ES-I3 (cell line): ENCODE results near the gene PLA2G4A.

ENCODE experiments used
- H3K36me3 ChIP-seq: 2 replicates; pipeline ENCODE4 v1.6.1; 2013; ENCODE audit warnings: mild to moderate bottlenecking, low read length, control low read depth, moderate library complexity; ENCODE audit not compliant: insufficient read depth
- H3K4me1 ChIP-seq: 2 replicates; pipeline ENCODE4 v1.6.1; 2013; ENCODE audit warnings: mild to moderate bottlenecking, control low read depth, low read length; ENCODE audit not compliant: insufficient read depth
- H3K9ac ChIP-seq: 2 replicates; pipeline ENCODE4 v1.6.1; 2013; ENCODE audit warnings: low read depth, mild to moderate bottlenecking, low read length, moderate library complexity
- H3K9me3 ChIP-seq: 2 replicates; pipeline ENCODE4 v1.6.1; 2013; ENCODE audit warnings: mild to moderate bottlenecking, low read length, moderate library complexity; ENCODE audit not compliant: control insufficient read depth, insufficient read depth

Gene PLA2G4A

GRCh38 chr1:186843226-186843625 lies 14.5 kb downstream of the PLA2G4A start:
- Histone ChIP-seq H3K9me3 (no peaks in the 10 kb centered on the region), H3K4me1 (peaks cover 1% of the 10 kb centered on the region; the same call in 1 of the 2 replicates), H3K36me3 (no peaks in the 10 kb centered on the region), H3K9ac (no peak overlapping the region)

- Histone ChIP-seq H3K9me3 (no peaks in the 10 kb centered on the region), H3K36me3 (no peaks in the 10 kb centered on the region), H3K4me1 (peaks cover 3% of the 10 kb centered on the region; the same call in 1 of the 2 replicates), H3K9ac (no peak overlapping the region)
Observed at GRCh38 chr1:186843931-186844330, 15.2 kb downstream of the PLA2G4A start.

GRCh38 chr1:186845576-186846210 lies 16.9 kb downstream of the PLA2G4A start:
- Histone ChIP-seq H3K36me3 (no peaks in the 10 kb centered on the region), H3K9ac (no peak overlapping the region), H3K4me1 (peaks cover 3% of the 10 kb centered on the region; the same call in 1 of the 2 replicates), H3K9me3 (no peaks in the 10 kb centered on the region)

GRCh38 chr1:186848509-186849130 lies 19.9 kb downstream of the PLA2G4A start:
- H3K9ac ChIP-seq = no peak overlapping the region
- no peaks in the 10 kb centered on the region for H3K36me3 ChIP-seq
- peaks cover 3% of the 10 kb centered on the region; the same call in 1 of the 2 replicates for H3K4me1 ChIP-seq
- H3K9me3 ChIP-seq = no peaks in the 10 kb centered on the region

- Histone ChIP-seq H3K36me3 (no peaks in the 10 kb centered on the region), H3K9me3 (no peaks in the 10 kb centered on the region), H3K4me1 (peaks cover 3% of the 10 kb centered on the region; the same call in 1 of the 2 replicates), H3K9ac (no peak overlapping the region)
Observed at GRCh38 chr1:186849271-186849671, 20.5 kb downstream of the PLA2G4A start.

GRCh38 chr1:186849826-186850225 lies 21.1 kb downstream of the PLA2G4A start:
- Histone ChIP-seq H3K9ac (no peak overlapping the region), H3K4me1 (peaks cover 3% of the 10 kb centered on the region; the same call in 1 of the 2 replicates), H3K36me3 (no peaks in the 10 kb centered on the region), H3K9me3 (no peaks in the 10 kb centered on the region)

- no peak overlapping the region for H3K9ac ChIP-seq
- H3K36me3 ChIP-seq = no peaks in the 10 kb centered on the region
- no peaks in the 10 kb centered on the region for H3K9me3 ChIP-seq
- no peaks in the 10 kb centered on the region for H3K4me1 ChIP-seq
Observed at GRCh38 chr1:186854102-186854501, 25.4 kb downstream of the PLA2G4A start.

GRCh38 chr1:186858923-186859322 lies 30.2 kb downstream of the PLA2G4A start:
- no peak overlapping the region for H3K9ac ChIP-seq

GRCh38 chr1:186859995-186860394 lies 31.2 kb downstream of the PLA2G4A start:
- no peaks in the 10 kb centered on the region for H3K36me3 ChIP-seq
- no peak overlapping the region for H3K9ac ChIP-seq
- H3K4me1 ChIP-seq = no peaks in the 10 kb centered on the region
- no peaks in the 10 kb centered on the region for H3K9me3 ChIP-seq

More at GRCh38 chr1:186858923-186859322, 30.2 kb downstream of the PLA2G4A start:
- no peaks in the 10 kb centered on the region for H3K36me3 ChIP-seq
- no peaks in the 10 kb centered on the region for H3K4me1 ChIP-seq
- no peaks in the 10 kb centered on the region for H3K9me3 ChIP-seq

- H3K9me3 ChIP-seq = no peaks in the 10 kb centered on the region
- no peak overlapping the region for H3K9ac ChIP-seq
- H3K4me1 ChIP-seq = no peaks in the 10 kb centered on the region
- H3K36me3 ChIP-seq = no peaks in the 10 kb centered on the region
Observed at GRCh38 chr1:186864296-186864695, 35.5 kb downstream of the PLA2G4A start.

GRCh38 chr1:186865253-186865652 lies 36.5 kb downstream of the PLA2G4A start:
- Histone ChIP-seq H3K9me3 (no peaks in the 10 kb centered on the region), H3K4me1 (no peaks in the 10 kb centered on the region), H3K36me3 (no peaks in the 10 kb centered on the region), H3K9ac (no peak overlapping the region)

GRCh38 chr1:186865857-186866256 lies 37.1 kb downstream of the PLA2G4A start:
- Histone ChIP-seq H3K9me3 (no peaks in the 10 kb centered on the region), H3K4me1 (no peaks in the 10 kb centered on the region), H3K36me3 (no peaks in the 10 kb centered on the region), H3K9ac (no peak overlapping the region)

GRCh38 chr1:186869526-186870228 lies 40.9 kb downstream of the PLA2G4A start:
- Histone ChIP-seq H3K9me3 (no peaks in the 10 kb centered on the region), H3K36me3 (no peaks in the 10 kb centered on the region), H3K9ac (no peak overlapping the region), H3K4me1 (peaks cover 12% of the 10 kb centered on the region; the same call in 1 of the 2 replicates)

- Histone ChIP-seq H3K9ac (no peak overlapping the region), H3K36me3 (no peaks in the 10 kb centered on the region), H3K9me3 (no peaks in the 10 kb centered on the region), H3K4me1 (peaks cover 12% of the 10 kb centered on the region; the same call in 1 of the 2 replicates)
Observed at GRCh38 chr1:186871784-186872183, 43.0 kb downstream of the PLA2G4A start.
